Retinal pigment epithelial cell (primary cell): Measurements from ENCODE around the gene DEFB112.

Experiments used
- DNase-seq: peaks from one replicate; pipeline ENCODE4 v3.0.0-alpha.2; 2010; ENCODE audit warnings: low read depth
- H3K4me3 ChIP-seq: 2 replicates; pipeline ENCODE4 v1.5.1; 2011; ENCODE audit warnings: mild to moderate bottlenecking, low read length, control low read depth, moderate library complexity
- CTCF ChIP-seq: conservative IDR thresholded peaks from 2 replicates; pipeline ENCODE4 v1.5.1; 2011; ENCODE audit warnings: low read depth, low read length, control low read depth, inconsistent platforms

DEFB112 gene

GRCh38 chr6:50003139-50003538 lies 46.6 kb downstream of the DEFB112 start:
- no peak for TF ChIP-seq CTCF
- H3K4me3 ChIP-seq: no peak overlapping the region
- DNase-seq: no peak

GRCh38 chr6:49995278-49995677 lies 54.5 kb downstream of the DEFB112 start:
- H3K4me3 ChIP-seq: no peak overlapping the region
- DNase-seq: no peak
- no peak for TF ChIP-seq CTCF
